Smooth muscle cell of trachea (primary cell): ENCODE data around the gene RNU7-1. TPM values are rescaled to one million over a fixed set of nuclear protein-coding genes. Genes with fewer than 3 reads are reported as not detected.

Source experiments
- total RNA-seq: library from RNA; depleted of rRNA; stranded (reverse); fragments of >200 nt; gene quantifications from 2 replicates; pipeline ENCODE4 v1.2.1, GENCODE V29; 2014

RNU7-1 gene
- total RNA-seq, result not detected in 2 replicates

GRCh38 chr12:6943722-6944380 lies at the start of gene RNU7-1, which contains the start of gene C12orf57:
Gene RNU7-1 (plus strand): TSS chr12:6943816.
Gene C12orf57 (plus strand): TSS chr12:6944022. CDS start chr12:6944122, 100 bp downstream.

GRCh38 chr12:6904280-6905276 lies 39.0 kb upstream of the RNU7-1 start, which contains the start of gene LRRC23:
Gene LRRC23 (plus strand): TSS chr12:6904822. CDS start chr12:6905634, 812 bp downstream.

GRCh38 chr12:6914246-6914946 lies 29.2 kb upstream of the RNU7-1 start, which contains the start of gene ENO2:
Gene ENO2 (plus strand): TSS chr12:6914580. CDS start chr12:6915833, 1,253 bp downstream.

GRCh38 chr12:6927379-6928021 lies 16.1 kb upstream of the RNU7-1 start, which contains the start of gene ATN1:
Gene ATN1 (plus strand): TSS chr12:6927959. CDS start chr12:6934002, 6,043 bp downstream.

GRCh38 chr12:6950811-6951540 lies 7.4 kb downstream of the RNU7-1 start, which contains the start of gene PTPN6:
Gene PTPN6 (plus strand): TSS chr12:6951356. CDS start chr12:6951513, 157 bp downstream.

Other genes starting within 250 kb of the RNU7-1 start
- 0.33 and 1.0 TPM in 2 replicates for gene PIANP, start 243.0 kb upstream of the RNU7-1 start, total RNA-seq
- gene COPS7A, start 219.8 kb upstream of the RNU7-1 start, total RNA-seq, result 83.2 and 106 TPM in 2 replicates
- 178 and 182 TPM in 2 replicates for gene MLF2, start 190.7 kb upstream of the RNU7-1 start, total RNA-seq
- gene PTMS, start 177.5 kb upstream of the RNU7-1 start, total RNA-seq, result 39.2 and 99.2 TPM in 2 replicates
- 0.15 and 0.17 TPM in 2 replicates for gene LAG3, start 171.3 kb upstream of the RNU7-1 start, total RNA-seq
- gene CD4, start 154.3 kb upstream of the RNU7-1 start, total RNA-seq, result 0.15 and 2.2 TPM in 2 replicates
- gene GPR162, start 122.0 kb upstream of the RNU7-1 start, total RNA-seq, result 6.1 and 6.8 TPM in 2 replicates
- 121 and 150 TPM in 2 replicates for gene P3H3, start 115.4 kb upstream of the RNU7-1 start, total RNA-seq
- gene GNB3, start 102.9 kb upstream of the RNU7-1 start, total RNA-seq, result 1.7 and 2.9 TPM in 2 replicates
- 3.3 and 25.9 TPM in 2 replicates for gene CDCA3, start 92.5 kb upstream of the RNU7-1 start, total RNA-seq
- 97.8 and 134 TPM in 2 replicates for gene USP5, start 91.7 kb upstream of the RNU7-1 start, total RNA-seq
- 1,080 and 1,447 TPM in 2 replicates for gene TPI1, start 76.3 kb upstream of the RNU7-1 start, total RNA-seq
- 6.3 and 14.1 TPM in 2 replicates for gene SPSB2, start 70.5 kb upstream of the RNU7-1 start, total RNA-seq
- 13.2 and 14.9 TPM in 2 replicates for gene LRRC23, start 39.0 kb upstream of the RNU7-1 start, total RNA-seq
- gene ENO2, start 29.2 kb upstream of the RNU7-1 start, total RNA-seq, result 20.1 and 29.3 TPM in 2 replicates
- 16.9 and 31.9 TPM in 2 replicates for gene ATN1, start 15.9 kb upstream of the RNU7-1 start, total RNA-seq
- gene C12orf57, start 206 bp downstream of the RNU7-1 start, total RNA-seq, result 61.5 and 94.6 TPM in 2 replicates
- gene PTPN6, start 7.5 kb downstream of the RNU7-1 start, total RNA-seq, result under 0.01 TPM in 1 of 2 replicates, not detected in the other
- 176 and 184 TPM in 2 replicates for gene PHB2, start 26.8 kb downstream of the RNU7-1 start, total RNA-seq
- gene EMG1, start 27.1 kb downstream of the RNU7-1 start, total RNA-seq, result 35.2 and 55.0 TPM in 2 replicates
- gene LPCAT3, start 74.7 kb downstream of the RNU7-1 start, total RNA-seq, result 15.1 and 17.9 TPM in 2 replicates
- 307 and 827 TPM in 2 replicates for gene C1S, start 116.9 kb downstream of the RNU7-1 start, total RNA-seq
- gene C1R, start 148.6 kb downstream of the RNU7-1 start, total RNA-seq, result 159 and 432 TPM in 2 replicates
- 50.2 and 82.0 TPM in 2 replicates for gene C1RL, start 165.4 kb downstream of the RNU7-1 start, total RNA-seq
- 0.33 TPM in 1 of 2 replicates, not detected in the other for gene RBP5, start 185.1 kb downstream of the RNU7-1 start, total RNA-seq
- gene CLSTN3, start 186.6 kb downstream of the RNU7-1 start, total RNA-seq, result 19.4 and 25.9 TPM in 2 replicates
- 33.9 and 44.8 TPM in 2 replicates for gene PEX5, start 245.9 kb downstream of the RNU7-1 start, total RNA-seq